ENCODE data around the gene NDUFAF2. TPM values are rescaled to one million over a fixed set of nuclear protein-coding genes. Genes with fewer than 3 reads are reported as not detected.

NDUFAF2 gene
- total and polyA plus RNA-seq, 2 of the 8 experiments (the other 6 are each of a cell fraction or from before 2014, with no cell fraction given) = 10.7 to 46.5 TPM

GRCh38 chr5:60997721-60998120, 52.7 kb downstream of the NDUFAF2 start:
- Histone ChIP-seq H3K9ac (replicated peaks in 1 of 4; ENCODE audit: extremely low read depth in 1 of 4, low read depth in 3 of 4, low read length in 3 of 4) (no peak overlapping the region), H3K9me3 (ENCODE audit: insufficient read depth in 2 of 2, low read depth in 1 of 2, low read length in 1 of 2) (peaks cover 16 to 17% of the 10 kb centered on the region in 2 experiments; a peak in 3 of 4 replicates), H3K23me2 (ENCODE audit: low read depth, low read length) (no peaks in the 10 kb centered on the region), H3K18ac (ENCODE audit: extremely low read depth, low read length) (no peak overlapping the region), H2BK120ac (replicated peaks; ENCODE audit: low read depth, low read length) (no peak overlapping the region), H2AK5ac (ENCODE audit: low read depth, low read length) (no peak overlapping the region), H3K4me2 (ENCODE audit: insufficient read depth in 1 of 2, low read depth in 2 of 2, low read length in 2 of 2) (no peak overlapping the region), H3K27me3 (replicated peaks in 1 of 4; ENCODE audit: control insufficient read depth in 3 of 4, extremely low read depth in 1 of 4, insufficient read depth in 3 of 4, low read length in 3 of 4) (no peaks in the 10 kb centered on the region), H2AFZ (ENCODE audit: low read length) (no peak overlapping the region), H3K4me1 (replicated peaks in 1 of 4; ENCODE audit: control insufficient read depth in 3 of 4, insufficient read depth in 4 of 4, low read length in 3 of 4) (peaks cover 0 to 2% (median 0%) of the 10 kb centered on the region in 4 experiments; a peak in 1 of 7 replicates), H3K27ac (ENCODE audit: low read depth, low read length) (no peak overlapping the region), H2BK12ac (ENCODE audit: low read depth, low read length) (no peak overlapping the region), H2BK15ac (ENCODE audit: low read length) (no peak overlapping the region), H4K5ac (ENCODE audit: insufficient read length, low read depth, low read length) (no peak overlapping the region), H3K56ac (replicated peaks; ENCODE audit: insufficient read length, low read depth, low read length) (no peak overlapping the region), H4K8ac (ENCODE audit: extremely low read depth, insufficient read depth, low read length) (no peak overlapping the region), H3K23ac (ENCODE audit: insufficient read length) (no peak overlapping the region), H3K4ac (replicated peaks; ENCODE audit: insufficient read length, low read depth, low read length) (no peak overlapping the region), H3K79me1 (ENCODE audit: low read depth, low read length) (peaks cover 2% of the 10 kb centered on the region; the same call in 1 of the 2 replicates), H3K4me3 (ENCODE audit: extremely low read depth in 1 of 4, insufficient read depth in 2 of 4, low read depth in 3 of 4, low read length in 4 of 4) (no peak overlapping the region), H3K79me2 (ENCODE audit: control insufficient read depth in 1 of 2, insufficient read depth in 2 of 2, low read length in 2 of 2) (peaks cover 0 to 2% of the 10 kb centered on the region in 2 experiments; a peak in 2 of 4 replicates), H4K20me1 (replicated peaks in 1 of 2; ENCODE audit: control insufficient read depth in 1 of 2, insufficient read depth in 2 of 2, low read length in 2 of 2) (no peaks in the 10 kb centered on the region), H4K91ac (replicated peaks; ENCODE audit: insufficient read length, low read length) (no peak overlapping the region), H3K14ac (ENCODE audit: insufficient read length) (no peak overlapping the region), H3K36me3 (ENCODE audit: control insufficient read depth in 2 of 4, insufficient read depth in 4 of 4, low read length in 3 of 4) (no peaks in the 10 kb centered on the region), H2BK5ac (ENCODE audit: low read depth, low read length) (no peak overlapping the region), H2BK20ac (ENCODE audit: low read length) (no peak overlapping the region)
- DNase-seq (ENCODE audit: low read depth in 1 of 2, low spot score in 2 of 2) = no peak
- WGBS, 2 experiments (ENCODE audit: extremely low coverage in 1 of 2, insufficient coverage in 1 of 2, insufficient read length in 1 of 2, insufficient replicate concordance in 2 of 2, low coverage in 1 of 2, low lambda C conversion rate in 2 of 2, missing lambda C conversion rate in 1 of 2) = 82% methylated on average over 1 of the region's 1 CpG; no CpG with 5 or more reads in 1 of the 2 experiments
- FAIRE-seq = no peak
- POLR2A ChIA-PET (ENCODE audit: partially characterized antibody) = no interaction called here
- CTCF ChIA-PET (ENCODE audit: partially characterized antibody) = interaction anchor here (1.1 to 3.1 kb wide), 2 partner anchors 13 to 34 kb away, joined by 5 to 12 read pairs; no protein-coding TSS in a partner anchor
- no peak for TF ChIP-seq SIN3A (conservative IDR thresholded peaks at IDR 0.05 in 1 of 2, IDR thresholded peaks at IDR 0.05 in 1 of 2; ENCODE audit: low read depth in 1 of 2, low read length in 2 of 2)
- no peak for TF ChIP-seq CEBPB (IDR thresholded peaks at IDR 0.05; ENCODE audit: low read depth, low read length)
- no peak for TF ChIP-seq EGR1 (IDR thresholded peaks at IDR 0.05; ENCODE audit: borderline replicate concordance, low read depth, low read length)
- no peak for TF ChIP-seq SP2 (IDR thresholded peaks at IDR 0.05; ENCODE audit: low read length)
- no peak for TF ChIP-seq POU5F1 (IDR thresholded peaks at IDR 0.05; ENCODE audit: low read depth, low read length)
- no peak for TF ChIP-seq TAF7 (optimal IDR thresholded peaks at IDR 0.05; ENCODE audit: borderline replicate concordance, low read depth, low read length)
- no peak for TF ChIP-seq MAX (IDR thresholded peaks at IDR 0.05)
- TF ChIP-seq BRCA1 (IDR thresholded peaks at IDR 0.05; ENCODE audit: low read depth, low read length) = no peak
- no peak for TF ChIP-seq SP1 (IDR thresholded peaks at IDR 0.05; ENCODE audit: low read depth, low read length)
- no peak for TF ChIP-seq TAF1 (IDR thresholded peaks at IDR 0.05; ENCODE audit: low read depth, low read length)
- no peak for TF ChIP-seq TBP (IDR thresholded peaks at IDR 0.05; ENCODE audit: low read depth, low read length)
- TF ChIP-seq RNF2 (IDR thresholded peaks at IDR 0.05; ENCODE audit: borderline replicate concordance, low read depth, low read length, missing control alignments, poor library complexity, severe bottlenecking) = no peak
- no peak for TF ChIP-seq GTF2F1 (IDR thresholded peaks at IDR 0.05; ENCODE audit: borderline replicate concordance, low read depth, low read length)
